ENCODE results near the gene TNFRSF14.
"Not testable (repeated sequence)": the region's sequence is repeated elsewhere in the genome, so short reads cannot be mapped to it uniquely, and the experiment has no call there.

Gene TNFRSF14

DNA sequence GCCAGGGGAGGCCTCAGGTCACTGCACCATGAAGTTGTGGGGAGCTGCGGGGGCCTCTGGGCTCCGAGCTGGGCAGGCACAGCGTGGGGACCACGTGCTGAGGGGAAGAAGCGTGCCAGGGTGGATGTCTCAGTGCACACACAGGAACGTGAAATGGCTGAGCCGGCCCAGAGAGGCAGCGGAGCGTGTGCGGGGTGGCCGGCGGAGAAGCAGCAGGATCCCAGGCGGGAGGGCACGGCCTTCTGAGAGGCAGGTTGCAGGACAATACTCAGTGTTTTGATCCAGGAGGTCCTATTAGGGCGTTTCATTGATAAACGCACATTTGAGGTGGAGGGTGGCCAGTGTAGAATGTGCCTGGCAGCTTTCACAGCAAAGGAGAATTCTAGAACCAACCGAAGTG, 12.9 kb downstream of the TNFRSF14 start:
- no peak for DNase-seq (ENCODE audit: low spot score)

DNA sequence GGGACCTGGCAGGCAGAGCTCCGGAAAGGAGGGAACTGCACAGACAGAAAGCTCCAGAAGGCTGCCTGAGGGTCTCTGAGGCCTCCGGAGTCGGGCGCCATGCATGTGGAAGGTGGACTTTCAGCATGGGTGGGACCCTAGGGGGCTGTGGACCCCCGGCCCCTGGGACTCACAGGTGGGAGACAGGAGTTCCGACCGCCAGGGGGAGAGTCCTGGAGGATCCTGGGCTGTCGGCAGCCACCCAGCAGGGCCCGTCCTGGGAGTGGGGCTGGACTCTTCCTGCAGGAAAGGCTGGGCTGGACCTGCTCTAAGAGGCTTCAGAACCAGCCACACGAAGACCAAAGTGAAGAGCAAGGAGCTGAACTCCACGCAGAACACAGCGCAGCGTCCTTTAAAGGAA, 13.5 kb downstream of the TNFRSF14 start:
- DNase-seq (ENCODE audit: low spot score), result not testable (repeated sequence)

DNA sequence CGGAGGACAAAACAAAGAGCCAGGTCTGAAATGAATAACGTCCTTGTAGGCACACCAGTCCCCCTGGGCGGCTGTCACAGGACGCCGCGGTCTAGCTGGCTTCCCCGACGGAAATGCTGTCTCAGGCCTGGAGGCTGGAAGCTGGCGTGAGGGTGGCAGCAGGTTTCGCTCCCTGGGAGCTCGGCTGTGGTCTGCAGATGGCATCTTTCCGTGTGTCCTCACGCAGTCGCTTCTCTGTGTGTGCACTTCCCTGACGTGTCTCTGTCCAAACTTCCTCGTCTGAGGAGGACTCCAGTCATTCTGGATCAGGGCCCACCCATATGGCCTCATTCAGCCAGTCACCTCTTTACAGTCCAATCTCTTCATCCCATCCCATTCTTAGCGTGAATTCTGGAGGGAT, 14.2 kb downstream of the TNFRSF14 start:
- DNase-seq (ENCODE audit: low spot score), result no peak

DNA sequence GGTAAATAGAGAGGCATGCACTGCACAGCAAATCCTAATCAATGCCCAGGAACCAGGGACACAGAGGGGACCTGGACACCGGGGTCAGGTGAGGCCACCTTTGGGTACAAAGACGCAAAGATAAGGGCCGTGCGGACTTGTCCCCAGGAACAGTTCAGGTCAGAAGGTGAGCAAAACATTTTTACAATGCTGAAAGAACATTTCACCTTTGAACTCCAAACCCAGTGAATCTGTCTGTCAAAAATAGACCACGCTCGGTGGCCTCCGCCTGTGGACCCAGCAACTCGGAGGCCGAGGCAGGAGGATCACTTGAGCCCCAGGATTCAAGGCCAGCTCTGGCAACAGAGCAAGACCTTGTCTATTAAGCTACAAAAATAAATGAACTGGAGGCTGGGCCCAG, 15.2 kb downstream of the TNFRSF14 start:
- DNase-seq (ENCODE audit: low spot score), result no peak

DNA sequence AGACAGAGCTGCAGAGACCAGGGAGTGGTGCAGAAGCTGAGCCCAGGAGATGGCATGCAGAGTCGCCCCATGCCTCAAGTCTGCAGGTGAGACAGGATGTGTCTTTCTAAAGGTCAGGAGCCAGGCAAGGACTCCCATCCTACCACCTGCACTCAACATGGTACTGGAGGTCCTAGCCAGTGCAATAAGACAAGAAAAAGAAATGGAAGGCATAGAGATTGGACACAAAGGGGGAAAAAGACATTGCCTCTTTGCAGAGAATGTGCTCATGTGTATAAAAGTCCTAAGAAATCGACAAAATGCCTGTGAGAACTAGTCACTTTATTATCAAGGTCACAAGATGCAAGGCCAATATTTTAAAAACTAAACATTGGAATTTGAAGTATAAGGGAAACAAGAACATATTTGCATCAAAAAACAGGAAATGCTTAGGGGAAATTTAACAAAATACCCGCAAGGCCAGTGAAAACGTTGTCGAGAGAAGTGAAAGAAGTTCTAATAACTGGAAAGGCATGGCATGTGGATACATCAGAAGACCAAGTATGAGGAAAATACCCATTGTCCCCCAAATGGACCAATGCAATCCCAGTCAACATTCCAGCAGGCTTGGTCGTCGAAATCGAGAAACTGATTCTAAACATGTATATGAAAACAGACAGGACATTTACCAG, 17.2 kb downstream of the TNFRSF14 start:
- DNase-seq (ENCODE audit: low spot score), result no peak

DNA sequence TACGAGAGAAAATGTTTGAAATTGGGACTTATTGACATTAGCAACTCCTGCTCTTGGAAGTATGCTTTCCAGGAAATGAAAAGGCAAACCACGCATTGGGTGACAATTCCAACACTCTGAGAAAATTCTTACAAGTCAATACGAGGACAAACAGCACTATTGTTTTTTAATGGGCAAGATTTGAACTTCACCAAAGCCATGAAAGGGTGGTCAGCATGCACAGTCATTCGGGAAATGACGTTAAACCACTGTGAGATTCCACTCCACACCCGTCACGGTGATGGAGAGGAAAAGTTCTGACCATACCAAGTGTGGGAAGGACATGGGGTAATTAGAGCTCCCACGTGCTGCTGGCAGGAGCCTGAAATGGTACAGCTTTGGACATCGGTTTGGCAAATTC, 18.2 kb downstream of the TNFRSF14 start:
- no peak for DNase-seq (ENCODE audit: low spot score)

DNA sequence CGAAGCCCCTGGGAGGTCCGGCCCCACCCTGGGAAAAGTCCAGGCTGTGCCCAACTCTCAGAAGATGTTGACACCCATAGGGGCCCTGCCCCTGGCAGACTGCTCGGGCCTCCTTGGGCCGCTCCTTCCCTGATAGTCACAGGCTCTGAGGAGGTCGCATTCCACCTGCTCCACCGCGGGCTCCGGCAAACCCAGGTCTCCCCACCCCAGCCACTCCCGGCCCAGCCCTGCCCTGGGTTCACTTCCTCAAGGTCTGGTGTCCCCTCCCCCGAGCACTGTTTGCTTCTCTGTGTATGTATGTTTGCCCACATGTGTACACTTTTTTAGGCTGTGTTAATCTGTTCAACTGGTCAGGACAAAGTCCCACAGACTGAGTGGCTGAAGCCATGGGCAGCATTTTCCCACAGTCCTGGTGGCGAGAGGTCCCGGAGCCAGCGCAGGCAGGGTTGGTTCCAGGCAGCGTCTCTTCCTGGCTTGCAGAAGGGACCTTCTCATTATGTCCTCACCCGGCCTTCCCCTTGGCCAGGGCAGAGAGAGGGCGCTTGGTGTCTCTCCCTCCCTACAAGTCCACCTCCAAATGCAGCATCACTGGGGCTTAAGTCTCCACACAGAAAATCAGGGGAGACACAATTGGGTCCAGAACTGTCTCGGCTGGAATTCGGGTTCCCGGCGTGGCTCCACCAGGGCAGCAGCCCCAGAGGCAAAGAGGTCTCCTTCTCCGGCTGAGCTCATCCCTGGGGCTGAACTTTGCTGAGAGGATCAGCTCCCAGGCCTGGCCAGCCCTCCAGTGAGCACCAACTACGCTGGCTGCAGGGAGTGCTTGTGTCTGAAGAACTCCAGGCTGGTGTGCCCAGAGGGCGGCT, 19.9 kb downstream of the TNFRSF14 start:
- no peak for DNase-seq (ENCODE audit: low spot score)

DNA sequence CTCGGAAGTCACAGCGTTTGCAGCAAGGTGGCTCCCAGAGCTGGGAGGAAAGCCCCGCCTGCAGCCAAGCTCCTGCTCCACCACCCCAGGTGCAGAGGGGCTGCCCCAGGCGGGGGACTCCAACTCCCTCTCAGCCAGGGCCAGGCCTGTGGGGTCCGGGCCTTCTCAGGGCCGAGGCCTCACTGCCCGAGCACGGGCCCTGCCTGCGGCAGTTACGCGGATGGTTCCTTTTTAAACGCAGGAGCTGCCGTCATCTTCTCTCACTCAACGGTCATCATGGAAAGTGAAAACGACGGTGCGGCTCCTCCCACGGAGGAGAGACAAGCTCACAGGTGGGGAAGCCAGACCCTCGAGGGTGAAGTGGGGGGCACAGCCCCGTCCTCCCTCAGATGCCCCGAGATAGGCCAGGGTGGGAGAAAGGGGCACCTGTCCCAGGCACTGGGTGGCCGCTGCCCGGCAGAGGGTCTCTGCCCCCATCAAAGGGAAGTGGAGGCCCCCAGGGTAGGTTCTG, 21.4 kb downstream of the TNFRSF14 start:
- not testable (repeated sequence) for DNase-seq (ENCODE audit: low spot score)

DNA sequence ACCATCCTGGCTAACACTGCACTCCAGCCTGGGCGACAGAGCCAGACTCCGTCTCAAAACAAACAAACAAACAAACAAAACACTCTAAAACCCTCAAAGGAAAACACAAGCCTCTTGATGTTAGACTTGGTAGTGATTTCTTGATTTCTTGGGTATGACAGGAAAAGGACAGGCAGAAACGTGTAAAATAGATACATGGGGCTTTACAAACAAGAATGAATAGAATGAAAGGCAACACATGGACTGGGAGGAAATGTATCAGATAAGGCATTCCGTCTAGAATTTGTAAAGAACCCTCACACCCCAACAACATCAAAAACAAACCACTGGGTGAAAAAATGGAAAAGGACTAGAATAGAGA, 22.6 kb downstream of the TNFRSF14 start:
- no peak for DNase-seq (ENCODE audit: low spot score)

DNA sequence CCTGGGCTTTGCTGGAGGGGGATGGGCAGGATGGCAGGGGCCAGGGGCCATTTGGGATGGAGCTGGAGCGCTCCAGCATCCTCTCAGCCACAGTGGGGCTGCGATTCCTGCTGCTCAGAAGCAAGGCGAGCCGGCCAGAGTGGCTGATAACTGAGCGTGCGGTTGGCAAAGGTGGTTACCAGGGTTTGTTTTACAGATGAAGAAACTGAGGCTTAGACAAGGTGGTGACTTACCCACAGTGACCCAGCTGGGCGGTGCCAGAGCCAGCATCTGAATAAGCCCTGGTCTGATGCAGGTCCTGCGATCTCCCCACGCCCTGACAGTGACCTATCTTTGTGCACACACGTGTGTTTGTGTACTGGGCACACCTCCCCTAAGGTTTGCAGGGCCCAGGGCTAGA, 24.5 kb downstream of the TNFRSF14 start:
- no peak for DNase-seq (ENCODE audit: low spot score)

DNA sequence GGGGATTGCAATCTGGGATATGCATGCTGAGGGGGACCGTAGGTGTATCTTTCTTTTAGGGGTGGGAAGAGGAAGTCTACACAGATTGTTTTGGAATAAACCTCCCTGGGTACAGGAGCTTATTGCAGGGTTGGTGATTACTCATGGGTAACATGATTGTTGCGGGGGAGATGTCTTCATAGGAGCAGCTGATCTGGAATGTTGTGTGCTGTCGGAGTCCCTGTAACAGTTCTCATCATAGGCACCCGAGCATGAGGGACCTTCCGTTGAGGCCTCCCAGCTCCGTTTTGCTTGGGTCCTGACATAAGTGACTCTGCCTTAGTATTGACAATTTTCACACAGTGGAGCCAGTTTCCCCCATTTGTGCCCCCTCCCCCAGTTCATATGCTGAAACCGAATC, 26.2 kb downstream of the TNFRSF14 start:
- DNase-seq (ENCODE audit: low spot score), result no peak

DNA sequence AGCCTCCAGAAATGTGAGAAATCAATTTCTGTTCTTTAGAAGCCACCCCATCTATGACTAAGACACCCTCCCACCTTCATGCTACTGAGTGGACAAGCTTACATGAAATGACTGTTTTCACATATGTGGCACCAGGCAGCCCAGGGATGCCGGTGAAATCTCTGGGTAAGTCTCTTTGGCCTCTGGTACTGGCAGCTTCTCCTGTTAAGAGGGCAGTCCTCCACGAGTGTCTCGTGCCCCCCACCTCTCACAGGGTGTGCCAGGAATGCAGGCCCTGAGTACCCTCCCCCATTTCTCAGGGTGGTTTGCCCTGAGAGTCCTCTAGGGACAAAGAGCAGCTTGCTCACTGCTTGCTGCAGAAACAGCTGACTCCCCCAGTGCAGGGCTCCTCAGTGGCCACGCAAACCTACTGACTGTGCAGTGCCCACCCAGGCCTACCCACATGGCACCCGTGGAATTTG, 27.2 kb downstream of the TNFRSF14 start:
- no peak for DNase-seq (ENCODE audit: low spot score)

DNA sequence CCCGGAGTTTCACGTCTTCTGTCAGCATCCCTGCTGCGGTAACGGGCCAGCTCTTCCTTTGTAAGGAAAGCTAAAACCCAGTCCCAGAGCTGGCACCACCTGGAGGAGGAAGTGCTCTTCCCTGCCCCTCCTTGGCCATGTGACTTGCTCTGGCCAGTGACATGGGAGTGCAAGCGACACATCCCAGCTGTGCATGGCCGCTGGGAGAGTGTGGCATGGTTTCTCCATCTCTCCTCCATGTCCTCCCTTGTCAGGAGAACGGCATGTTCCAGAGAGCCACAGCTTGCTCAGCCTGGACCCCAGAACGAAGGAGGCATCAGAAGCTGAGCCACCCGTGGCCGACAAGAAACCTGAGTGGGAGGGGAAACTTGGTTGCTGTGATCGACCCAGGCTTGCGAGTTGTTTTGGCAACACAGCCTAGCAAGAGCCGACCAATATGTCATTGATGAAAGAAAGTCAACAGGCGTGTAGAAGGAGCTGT, 27.7 kb downstream of the TNFRSF14 start:
- DNase-seq (ENCODE audit: low spot score), result peak; percentile 45

DNA sequence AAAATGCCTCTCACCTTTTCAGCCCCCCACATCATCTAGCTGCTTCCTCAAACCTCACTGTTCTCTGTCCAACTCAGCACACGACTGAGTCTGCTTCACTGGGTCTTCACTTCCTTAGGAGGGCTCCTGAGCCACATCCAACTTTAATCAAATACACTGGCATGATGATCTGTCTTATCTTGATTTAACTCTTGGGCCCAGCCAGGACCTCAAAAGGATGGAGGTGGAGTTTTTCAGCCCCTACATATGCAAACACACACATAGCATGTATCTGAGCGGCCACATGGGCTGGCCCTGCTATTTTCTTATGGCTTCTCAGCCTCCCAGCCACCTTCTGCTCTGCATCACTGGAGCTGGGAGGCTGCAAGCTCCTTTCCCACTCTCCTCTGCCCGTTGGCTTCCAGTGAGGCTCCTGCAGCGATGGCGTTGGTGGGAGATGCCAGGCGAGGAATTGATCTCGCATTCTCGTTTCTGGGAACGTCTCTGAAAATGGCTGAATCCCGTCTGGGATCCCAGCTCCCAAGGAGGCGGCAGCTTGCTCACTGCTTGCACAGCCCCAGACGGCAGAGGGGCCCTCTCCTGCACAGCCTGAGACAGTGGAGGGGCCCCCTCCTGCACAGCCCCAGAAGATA, 28.6 kb downstream of the TNFRSF14 start:
- no peak for DNase-seq (ENCODE audit: low spot score)

DNA sequence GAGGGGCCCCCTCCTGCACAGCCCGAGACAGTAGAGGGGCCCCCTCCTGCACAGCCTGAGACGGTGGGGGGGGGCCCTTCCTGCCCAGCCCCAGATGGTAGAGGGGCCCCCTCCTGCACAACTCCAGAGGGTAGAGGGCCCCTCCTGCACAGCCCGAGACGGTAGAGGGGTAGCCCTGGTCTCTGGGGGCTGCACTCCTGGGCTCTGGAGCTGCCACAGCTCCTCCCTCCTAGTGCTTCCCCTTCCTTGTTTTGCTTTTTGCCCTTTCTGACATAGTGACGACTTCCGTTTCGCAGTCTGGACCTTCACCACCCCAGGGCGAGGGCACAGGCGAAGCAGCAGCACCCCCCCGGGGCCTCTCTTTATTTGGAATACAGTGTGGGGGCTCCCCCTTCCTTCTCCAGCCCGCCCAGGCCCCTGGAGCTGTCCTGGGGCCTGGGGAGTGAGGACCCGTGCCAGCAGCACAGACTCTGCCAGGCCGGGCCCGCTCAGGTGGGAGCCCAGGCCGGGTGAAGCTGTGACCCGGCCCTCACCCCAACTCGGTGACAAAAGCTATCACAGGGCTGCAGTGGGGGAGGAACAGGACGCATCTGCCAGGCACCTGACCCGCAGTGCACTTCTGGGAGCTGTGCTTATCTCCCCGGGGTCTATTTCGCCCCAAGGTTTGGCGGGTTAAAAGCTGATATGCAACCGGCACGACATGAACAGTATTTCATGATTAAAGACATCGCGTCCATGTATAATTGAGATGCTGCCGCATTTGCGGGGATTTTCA, 29.3 kb downstream of the TNFRSF14 start:
- peak; percentile 77 for DNase-seq (ENCODE audit: low spot score)

DNA sequence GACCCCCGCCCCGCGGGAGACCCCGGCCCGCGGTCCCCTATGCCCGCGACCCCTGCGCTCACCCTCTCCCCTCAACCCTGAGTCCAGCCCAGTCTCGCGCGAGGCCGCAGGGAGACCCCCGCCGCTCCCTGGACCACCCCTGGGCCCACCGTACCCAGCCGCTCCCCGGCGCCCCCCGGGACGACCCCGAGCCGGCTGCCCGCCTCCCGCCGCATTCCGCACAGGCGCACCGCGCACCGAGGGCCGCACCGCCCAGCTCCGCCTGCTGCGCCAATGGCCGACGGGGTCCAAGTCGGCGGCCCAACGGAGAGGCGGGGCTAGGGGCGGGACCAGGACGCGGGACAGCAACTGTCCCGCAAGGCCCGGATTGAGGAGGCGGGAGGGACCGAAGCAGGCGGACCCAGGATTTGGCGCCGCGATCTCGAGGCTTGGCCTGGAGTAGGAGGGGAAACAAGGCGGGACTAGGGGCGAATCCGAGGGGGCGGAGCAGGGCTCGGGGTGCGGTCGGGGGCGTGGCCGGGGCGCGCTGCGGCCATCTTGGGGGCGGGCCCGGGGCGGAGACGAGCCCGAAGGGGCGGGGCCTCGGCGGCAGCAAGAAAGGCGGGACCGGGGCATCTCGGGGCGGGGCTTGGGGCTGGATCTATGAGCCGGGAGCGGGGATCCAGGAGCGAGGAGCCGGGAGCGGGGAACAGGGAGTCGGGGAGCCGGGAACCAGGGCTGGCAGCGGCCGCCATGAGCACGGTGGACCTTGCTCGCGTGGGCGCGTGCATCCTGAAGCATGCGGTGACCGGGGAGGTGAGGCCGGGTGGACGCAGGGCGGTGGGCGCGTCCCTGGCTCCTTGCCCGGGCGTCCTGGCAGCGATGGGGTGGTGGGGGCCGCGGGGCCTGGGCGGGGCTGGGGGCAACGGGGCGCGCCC, 30.2 kb downstream of the TNFRSF14 start, which contains the start of gene PRXL2B:
Gene PRXL2B (plus strand): TSS at position 624 of the 917 bp plus-strand sequence. CDS start 109 bp downstream, at position 733.
- peak; percentile 97 for DNase-seq (ENCODE audit: low spot score)

DNA sequence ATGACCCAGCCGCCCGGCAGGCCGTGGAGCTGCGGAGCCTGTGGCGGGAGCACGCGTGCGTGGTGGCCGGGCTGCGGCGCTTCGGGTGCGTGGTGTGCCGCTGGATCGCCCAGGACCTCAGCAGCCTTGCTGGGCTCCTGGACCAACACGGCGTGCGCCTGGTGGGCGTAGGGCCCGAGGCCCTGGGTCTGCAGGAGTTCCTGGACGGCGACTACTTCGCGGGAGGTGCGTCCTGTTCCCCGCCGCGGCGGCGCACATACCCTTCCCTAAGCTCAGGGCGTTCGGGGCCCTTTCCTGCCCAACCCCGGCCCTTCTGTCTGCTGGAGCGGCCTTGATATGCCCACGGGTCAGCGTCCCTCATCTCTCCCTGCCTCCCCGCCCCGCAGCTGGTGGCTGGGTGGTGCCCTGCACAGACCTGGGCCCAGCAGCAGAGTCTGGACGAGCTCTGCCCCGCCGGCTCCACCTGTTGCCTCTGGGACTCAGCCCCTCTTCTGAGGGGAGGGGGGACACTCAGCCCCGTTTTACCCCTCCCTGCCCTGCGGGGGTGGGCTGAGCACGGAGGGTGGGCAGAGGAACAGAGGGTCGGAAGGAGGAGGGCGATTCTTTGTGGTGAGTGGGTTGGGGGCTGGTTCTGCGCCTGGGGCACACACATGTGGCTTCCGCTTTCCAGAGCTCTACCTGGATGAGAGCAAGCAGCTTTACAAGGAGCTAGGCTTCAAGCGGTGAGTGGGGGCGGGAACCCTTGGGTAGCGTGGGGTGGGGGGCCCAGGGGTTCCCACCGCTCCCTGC, 31.1 kb downstream of the TNFRSF14 start:
- DNase-seq (ENCODE audit: low spot score), result no peak

DNA sequence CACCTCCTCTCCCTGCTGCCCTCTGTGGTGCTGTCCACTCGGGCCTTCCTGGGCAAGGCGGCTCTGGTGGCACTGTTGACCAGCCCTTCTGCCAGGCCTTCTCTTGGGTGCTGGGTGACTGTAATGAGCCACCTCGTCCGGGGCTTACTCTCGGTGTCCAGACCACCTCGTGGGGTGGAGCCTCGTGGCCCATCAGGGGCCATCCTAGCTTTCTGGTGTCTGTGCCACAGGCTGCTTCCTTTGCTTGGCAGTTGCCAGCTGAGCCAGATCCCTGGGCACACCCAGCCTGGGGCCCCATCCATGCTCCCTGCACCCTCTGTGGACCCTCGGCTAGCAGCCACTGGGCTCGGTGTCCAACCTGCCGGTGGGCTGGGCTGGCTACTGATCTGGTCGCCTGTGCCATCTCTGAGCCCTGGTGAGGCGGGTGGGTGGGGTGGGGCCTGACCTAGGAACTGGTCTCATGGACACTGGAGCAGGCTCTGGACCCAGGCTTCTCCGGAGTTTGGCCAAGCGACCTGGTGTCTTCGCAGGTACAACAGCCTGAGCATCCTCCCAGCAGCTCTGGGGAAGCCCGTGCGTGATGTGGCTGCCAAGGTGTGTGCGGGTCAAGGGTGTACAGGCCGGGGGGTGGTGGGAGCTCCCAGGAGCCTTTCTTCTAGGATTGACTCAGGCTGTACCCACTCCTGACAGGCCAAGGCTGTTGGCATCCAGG, 31.8 kb downstream of the TNFRSF14 start:
- no peak for DNase-seq (ENCODE audit: low spot score)
